Measurements from ENCODE around the gene DAB1. TPM values are rescaled to one million over a fixed set of nuclear protein-coding genes. Genes with fewer than 3 reads are reported as not detected.

DAB1 gene
- total and polyA plus RNA-seq, 2 of the 8 experiments (the other 6 are each of a cell fraction or from before 2014, with no cell fraction given) = 4.4 to 11.8 TPM

DNA sequence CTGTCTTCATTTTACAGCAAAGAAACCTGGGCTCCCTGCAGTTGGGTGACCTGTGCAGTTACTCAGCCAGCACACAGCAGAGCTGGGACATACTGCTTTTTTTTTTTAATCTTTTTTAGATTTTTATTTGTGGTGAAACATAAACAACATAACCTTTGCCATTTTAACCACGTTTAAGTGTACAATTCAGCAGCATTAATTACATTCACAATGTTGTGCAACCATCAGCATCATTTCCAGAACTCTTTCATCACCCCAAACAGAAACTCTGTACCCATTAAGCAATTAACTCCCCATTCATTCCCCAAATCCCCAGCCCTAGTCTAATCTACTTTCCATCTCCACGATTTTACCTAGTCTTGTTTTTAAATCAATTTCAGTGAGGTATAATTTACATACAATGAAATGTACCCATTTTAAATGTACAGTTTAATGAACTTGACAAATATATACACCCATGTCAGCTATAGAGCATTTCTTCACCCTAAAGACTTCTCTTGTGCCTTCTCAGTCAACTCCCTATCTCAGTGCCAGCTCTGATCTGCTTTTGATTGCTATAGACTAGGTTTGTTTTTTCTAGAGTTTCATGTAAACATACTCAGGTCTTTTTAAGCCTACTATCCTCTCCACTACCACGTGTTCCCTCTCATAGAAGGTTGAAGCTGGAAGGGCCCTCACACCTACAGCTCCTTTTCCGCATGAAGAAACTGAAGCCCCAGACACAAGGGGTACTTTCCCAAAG lies 420.3 kb downstream of the DAB1 start (continued):
- TF ChIP-seq, protein P1, sequence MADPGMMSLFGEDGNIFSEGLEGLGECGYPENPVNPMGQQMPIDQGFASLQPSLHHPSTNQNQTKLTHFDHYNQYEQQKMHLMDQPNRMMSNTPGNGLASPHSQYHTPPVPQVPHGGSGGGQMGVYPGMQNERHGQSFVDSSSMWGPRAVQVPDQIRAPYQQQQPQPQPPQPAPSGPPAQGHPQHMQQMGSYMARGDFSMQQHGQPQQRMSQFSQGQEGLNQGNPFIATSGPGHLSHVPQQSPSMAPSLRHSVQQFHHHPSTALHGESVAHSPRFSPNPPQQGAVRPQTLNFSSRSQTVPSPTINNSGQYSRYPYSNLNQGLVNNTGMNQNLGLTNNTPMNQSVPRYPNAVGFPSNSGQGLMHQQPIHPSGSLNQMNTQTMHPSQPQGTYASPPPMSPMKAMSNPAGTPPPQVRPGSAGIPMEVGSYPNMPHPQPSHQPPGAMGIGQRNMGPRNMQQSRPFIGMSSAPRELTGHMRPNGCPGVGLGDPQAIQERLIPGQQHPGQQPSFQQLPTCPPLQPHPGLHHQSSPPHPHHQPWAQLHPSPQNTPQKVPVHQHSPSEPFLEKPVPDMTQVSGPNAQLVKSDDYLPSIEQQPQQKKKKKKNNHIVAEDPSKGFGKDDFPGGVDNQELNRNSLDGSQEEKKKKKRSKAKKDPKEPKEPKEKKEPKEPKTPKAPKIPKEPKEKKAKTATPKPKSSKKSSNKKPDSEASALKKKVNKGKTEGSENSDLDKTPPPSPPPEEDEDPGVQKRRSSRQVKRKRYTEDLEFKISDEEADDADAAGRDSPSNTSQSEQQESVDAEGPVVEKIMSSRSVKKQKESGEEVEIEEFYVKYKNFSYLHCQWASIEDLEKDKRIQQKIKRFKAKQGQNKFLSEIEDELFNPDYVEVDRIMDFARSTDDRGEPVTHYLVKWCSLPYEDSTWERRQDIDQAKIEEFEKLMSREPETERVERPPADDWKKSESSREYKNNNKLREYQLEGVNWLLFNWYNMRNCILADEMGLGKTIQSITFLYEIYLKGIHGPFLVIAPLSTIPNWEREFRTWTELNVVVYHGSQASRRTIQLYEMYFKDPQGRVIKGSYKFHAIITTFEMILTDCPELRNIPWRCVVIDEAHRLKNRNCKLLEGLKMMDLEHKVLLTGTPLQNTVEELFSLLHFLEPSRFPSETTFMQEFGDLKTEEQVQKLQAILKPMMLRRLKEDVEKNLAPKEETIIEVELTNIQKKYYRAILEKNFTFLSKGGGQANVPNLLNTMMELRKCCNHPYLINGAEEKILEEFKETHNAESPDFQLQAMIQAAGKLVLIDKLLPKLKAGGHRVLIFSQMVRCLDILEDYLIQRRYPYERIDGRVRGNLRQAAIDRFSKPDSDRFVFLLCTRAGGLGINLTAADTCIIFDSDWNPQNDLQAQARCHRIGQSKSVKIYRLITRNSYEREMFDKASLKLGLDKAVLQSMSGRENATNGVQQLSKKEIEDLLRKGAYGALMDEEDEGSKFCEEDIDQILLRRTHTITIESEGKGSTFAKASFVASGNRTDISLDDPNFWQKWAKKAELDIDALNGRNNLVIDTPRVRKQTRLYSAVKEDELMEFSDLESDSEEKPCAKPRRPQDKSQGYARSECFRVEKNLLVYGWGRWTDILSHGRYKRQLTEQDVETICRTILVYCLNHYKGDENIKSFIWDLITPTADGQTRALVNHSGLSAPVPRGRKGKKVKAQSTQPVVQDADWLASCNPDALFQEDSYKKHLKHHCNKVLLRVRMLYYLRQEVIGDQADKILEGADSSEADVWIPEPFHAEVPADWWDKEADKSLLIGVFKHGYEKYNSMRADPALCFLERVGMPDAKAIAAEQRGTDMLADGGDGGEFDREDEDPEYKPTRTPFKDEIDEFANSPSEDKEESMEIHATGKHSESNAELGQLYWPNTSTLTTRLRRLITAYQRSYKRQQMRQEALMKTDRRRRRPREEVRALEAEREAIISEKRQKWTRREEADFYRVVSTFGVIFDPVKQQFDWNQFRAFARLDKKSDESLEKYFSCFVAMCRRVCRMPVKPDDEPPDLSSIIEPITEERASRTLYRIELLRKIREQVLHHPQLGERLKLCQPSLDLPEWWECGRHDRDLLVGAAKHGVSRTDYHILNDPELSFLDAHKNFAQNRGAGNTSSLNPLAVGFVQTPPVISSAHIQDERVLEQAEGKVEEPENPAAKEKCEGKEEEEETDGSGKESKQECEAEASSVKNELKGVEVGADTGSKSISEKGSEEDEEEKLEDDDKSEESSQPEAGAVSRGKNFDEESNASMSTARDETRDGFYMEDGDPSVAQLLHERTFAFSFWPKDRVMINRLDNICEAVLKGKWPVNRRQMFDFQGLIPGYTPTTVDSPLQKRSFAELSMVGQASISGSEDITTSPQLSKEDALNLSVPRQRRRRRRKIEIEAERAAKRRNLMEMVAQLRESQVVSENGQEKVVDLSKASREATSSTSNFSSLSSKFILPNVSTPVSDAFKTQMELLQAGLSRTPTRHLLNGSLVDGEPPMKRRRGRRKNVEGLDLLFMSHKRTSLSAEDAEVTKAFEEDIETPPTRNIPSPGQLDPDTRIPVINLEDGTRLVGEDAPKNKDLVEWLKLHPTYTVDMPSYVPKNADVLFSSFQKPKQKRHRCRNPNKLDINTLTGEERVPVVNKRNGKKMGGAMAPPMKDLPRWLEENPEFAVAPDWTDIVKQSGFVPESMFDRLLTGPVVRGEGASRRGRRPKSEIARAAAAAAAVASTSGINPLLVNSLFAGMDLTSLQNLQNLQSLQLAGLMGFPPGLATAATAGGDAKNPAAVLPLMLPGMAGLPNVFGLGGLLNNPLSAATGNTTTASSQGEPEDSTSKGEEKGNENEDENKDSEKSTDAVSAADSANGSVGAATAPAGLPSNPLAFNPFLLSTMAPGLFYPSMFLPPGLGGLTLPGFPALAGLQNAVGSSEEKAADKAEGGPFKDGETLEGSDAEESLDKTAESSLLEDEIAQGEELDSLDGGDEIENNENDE (IDR thresholded peaks at IDR 0.05; ENCODE audit: insufficient replicate concordance, low read length) = no peak
- no peak for TF ChIP-seq SP4 (IDR thresholded peaks at IDR 0.05; ENCODE audit: low read length)
- TF ChIP-seq CBX5 (IDR thresholded peaks at IDR 0.05; ENCODE audit: low read depth, low read length) = no peak
- TF ChIP-seq TCF12 (IDR thresholded peaks at IDR 0.05; ENCODE audit: low read depth, low read length) = no peak
- no peak for TF ChIP-seq FOSL1 (IDR thresholded peaks at IDR 0.05; ENCODE audit: insufficient read depth, low read depth, low read length)
- TF ChIP-seq RAD21 (IDR thresholded peaks at IDR 0.05 in 1 of 2, conservative IDR thresholded peaks at IDR 0.05 in 1 of 2; ENCODE audit: low read depth in 2 of 2, low read length in 2 of 2) = no peak
- no peak for TF ChIP-seq RXRA (IDR thresholded peaks at IDR 0.05; ENCODE audit: insufficient read depth, low read depth, low read length)
- no peak for TF ChIP-seq BACH1 (IDR thresholded peaks at IDR 0.05; ENCODE audit: low read length)
- no peak for TF ChIP-seq NANOG (IDR thresholded peaks at IDR 0.05; ENCODE audit: insufficient read depth, low read depth, low read length, poor library complexity, severe bottlenecking)
- no peak for TF ChIP-seq TAF7 (optimal IDR thresholded peaks at IDR 0.05; ENCODE audit: borderline replicate concordance, low read depth, low read length)

All from H1 (cell line).